Brain microvascular endothelial cell (primary cell): ENCODE results near the gene KRT7.

Experiments
- DNase-seq: peaks from one replicate; pipeline ENCODE4 v3.0.0-alpha.2; 2020
- H3K27ac ChIP-seq: fragments of 250-450 bp; sonication (Bioruptor Pico); 2 replicates; pipeline ENCODE4 v1.5.1; 2020; ENCODE audit warnings: mild to moderate bottlenecking, moderate library complexity
- H3K27me3 ChIP-seq: fragments of 250-450 bp; sonication (Bioruptor Pico); replicated peaks from 2 replicates; pipeline ENCODE4 v1.5.1; 2020; ENCODE audit warnings: mild to moderate bottlenecking
- H3K36me3 ChIP-seq: fragments of 250-450 bp; sonication (Bioruptor Pico); replicated peaks from 2 replicates; pipeline ENCODE4 v1.5.1; 2020; ENCODE audit warnings: mild to moderate bottlenecking
- H3K4me3 ChIP-seq: 2 replicates; pipeline ENCODE4 v1.5.1; 2011; ENCODE audit warnings: low read depth, mild to moderate bottlenecking, control low read depth, low read length, moderate library complexity
- in situ Hi-C: cut with HindIII; loops from 2 replicates; pipeline ENCODE4 v1.10.0; 2017; ENCODE audit warnings: low sequenced_read_pairs, low pct_ligation_motif_present
- TF ChIP-seq, protein P1 (sequence below): IDR thresholded peaks from 2 replicates; pipeline ENCODE4 v1.5.1; 2011; ENCODE audit warnings: low read depth, mild to moderate bottlenecking, moderate library complexity, low read length, control low read depth, inconsistent platforms; ENCODE audit errors: missing control alignments

KRT7 gene

DNA sequence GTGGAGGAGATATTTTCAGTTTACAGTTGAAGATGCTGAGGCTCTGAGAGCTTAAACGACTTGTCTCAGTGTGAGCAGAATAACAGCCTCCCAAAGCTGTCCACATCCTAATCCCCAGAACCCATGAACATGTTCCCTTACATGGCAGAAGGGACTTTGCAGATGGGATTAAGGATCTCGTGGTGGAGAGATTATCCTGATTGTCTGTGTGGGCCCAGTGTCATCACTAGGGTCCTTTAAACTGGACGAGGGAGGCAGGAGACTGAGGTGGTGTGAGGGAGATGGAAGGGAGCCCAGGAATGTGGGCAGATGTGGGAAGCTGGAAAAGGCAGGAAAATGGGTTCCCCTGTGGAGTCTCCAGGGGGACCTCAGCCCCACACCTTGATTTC lies 31.6 kb upstream of the KRT7 start:
- in situ Hi-C loops = no loop called here
- DNase-seq = no peak

DNA sequence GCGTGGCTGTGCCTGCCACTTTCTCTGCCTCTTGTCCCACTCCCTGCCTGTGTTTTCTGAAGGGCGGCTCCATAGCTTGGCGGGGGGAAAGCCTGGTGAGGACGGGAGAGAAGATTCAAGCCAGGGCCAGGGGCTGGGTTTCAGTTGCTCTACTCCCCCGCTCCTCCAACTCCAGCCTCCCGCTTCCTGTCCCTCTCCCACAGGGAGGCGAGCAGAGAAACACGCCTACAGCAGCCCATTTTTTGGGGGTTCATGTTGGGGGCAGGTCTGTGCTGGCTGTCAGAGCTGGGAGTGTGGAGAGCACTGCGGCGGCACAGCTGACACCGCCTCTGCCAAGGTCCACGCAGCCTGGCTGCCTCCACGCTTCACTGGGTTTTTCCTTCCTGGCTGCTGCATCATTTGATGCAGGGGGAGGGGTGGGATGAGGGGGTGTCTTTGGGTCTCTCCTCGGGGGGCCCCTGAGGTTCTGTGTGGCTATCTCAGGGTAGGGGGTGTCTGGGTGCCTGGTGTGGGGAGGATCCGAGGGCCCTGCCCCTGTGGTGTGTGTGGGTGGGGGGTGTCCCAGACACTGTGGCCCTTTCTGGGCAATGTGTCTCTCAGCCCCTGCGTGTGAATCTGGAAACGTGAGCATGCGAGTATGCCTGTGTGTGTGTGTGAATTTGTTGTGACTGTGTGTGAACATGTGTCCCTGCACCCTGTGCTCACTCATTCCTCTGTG lies 30.5 kb upstream of the KRT7 start:
- Histone ChIP-seq H3K27me3 (no peaks in the 10 kb centered on the region), H3K27ac (no peak overlapping the region), H3K4me3 (no peak overlapping the region), H3K36me3 (no peaks in the 10 kb centered on the region)
- no peak for DNase-seq
- in situ Hi-C loops = no loop called here
- TF ChIP-seq, protein P1, sequence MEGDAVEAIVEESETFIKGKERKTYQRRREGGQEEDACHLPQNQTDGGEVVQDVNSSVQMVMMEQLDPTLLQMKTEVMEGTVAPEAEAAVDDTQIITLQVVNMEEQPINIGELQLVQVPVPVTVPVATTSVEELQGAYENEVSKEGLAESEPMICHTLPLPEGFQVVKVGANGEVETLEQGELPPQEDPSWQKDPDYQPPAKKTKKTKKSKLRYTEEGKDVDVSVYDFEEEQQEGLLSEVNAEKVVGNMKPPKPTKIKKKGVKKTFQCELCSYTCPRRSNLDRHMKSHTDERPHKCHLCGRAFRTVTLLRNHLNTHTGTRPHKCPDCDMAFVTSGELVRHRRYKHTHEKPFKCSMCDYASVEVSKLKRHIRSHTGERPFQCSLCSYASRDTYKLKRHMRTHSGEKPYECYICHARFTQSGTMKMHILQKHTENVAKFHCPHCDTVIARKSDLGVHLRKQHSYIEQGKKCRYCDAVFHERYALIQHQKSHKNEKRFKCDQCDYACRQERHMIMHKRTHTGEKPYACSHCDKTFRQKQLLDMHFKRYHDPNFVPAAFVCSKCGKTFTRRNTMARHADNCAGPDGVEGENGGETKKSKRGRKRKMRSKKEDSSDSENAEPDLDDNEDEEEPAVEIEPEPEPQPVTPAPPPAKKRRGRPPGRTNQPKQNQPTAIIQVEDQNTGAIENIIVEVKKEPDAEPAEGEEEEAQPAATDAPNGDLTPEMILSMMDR = no peak

More for the DNA sequence above, 31.6 kb upstream of the KRT7 start:
- H3K27me3 ChIP-seq = no peaks in the 10 kb centered on the region
- TF ChIP-seq, protein P1 = no peak
- no peak overlapping the region for H3K4me3 ChIP-seq
- no peaks in the 10 kb centered on the region for H3K36me3 ChIP-seq
- H3K27ac ChIP-seq = no peak overlapping the region

DNA sequence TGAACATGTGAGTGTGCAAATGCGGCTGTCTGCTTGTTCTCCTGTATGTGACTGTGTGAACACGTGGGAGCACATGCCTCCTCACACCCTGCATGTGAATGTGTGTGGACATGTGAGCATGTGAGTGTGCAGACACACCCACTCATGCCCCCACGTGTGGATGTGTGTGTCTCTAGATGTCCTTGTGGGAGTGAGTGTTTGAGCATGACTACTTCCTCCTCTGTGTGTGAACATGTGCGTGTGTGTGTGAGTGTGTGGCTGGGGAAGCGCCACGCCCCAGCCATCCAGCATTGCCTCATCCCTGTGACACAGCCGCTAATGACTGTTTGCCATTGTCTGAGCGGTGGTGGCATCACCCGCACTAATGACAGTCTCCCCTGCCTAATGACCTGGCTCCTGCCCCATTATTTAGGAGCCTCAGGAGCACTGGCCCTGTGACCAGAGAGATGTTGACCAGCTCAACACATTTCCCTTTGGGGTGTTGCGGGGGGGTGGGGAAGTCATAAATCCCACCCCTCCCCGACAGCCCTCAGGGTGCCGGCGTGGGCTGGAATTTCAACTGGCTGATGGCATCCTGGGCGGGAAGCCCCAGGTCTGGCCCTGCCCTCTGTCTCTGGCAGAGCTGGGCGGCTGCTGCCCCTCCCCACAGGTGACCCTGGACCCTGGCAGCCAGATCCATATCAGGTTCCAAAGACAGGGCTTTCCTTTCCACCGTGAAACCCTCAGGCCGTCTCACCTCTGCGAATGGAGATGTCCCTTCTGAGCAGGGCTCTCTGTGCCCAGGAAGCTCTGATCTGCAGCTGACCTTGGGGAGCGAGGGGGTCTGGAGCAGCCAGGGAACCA lies 29.7 kb upstream of the KRT7 start:
- Histone ChIP-seq H3K4me3 (no peak overlapping the region), H3K27ac (no peak overlapping the region), H3K27me3 (no peaks in the 10 kb centered on the region), H3K36me3 (no peaks in the 10 kb centered on the region)
- peak; percentile 38 for DNase-seq
- in situ Hi-C loops = no loop called here
- TF ChIP-seq, protein P1 = no peak

DNA sequence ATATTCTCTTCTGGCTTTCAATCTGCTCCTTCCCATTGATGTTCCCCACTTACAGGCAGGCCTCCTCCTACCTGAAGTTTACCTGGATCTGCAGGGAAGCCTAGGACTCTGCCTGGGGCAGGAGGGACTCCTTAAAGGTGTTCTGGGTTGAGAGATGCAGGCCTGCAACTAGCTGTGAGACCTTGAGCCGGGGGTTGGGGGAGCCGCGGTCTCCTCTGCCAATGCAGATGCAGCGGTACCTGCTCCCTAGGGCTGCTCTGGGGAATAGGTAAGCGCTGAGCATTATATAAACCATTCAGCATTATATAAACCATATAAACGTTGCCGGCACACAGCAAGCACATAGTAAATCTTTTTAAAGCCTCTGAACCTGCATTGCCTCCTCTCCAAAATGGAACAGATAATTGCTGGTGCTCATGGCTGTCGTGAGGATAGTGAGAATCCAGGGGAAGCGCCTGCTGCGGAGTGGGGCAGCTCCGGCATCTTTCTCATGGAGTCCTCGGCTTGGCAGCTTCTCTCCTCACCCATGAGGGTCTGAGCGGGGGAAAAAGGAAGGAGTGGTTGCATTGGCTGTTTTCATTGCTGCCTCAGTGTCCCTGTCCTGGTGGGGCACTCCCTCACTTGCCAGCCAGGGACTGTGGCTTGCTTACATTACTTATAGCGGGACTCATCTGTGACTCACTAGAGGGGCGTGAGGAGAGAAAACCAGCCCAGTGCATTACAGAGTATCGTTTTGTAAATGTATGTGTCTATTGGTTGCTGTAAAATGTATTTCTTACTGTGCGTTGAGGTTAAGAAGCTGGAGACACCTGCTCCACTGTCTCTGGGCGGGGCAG lies 28.7 kb upstream of the KRT7 start:
- TF ChIP-seq, protein P1 = no peak
- Histone ChIP-seq H3K27ac (no peak overlapping the region), H3K27me3 (no peaks in the 10 kb centered on the region), H3K4me3 (no peak overlapping the region), H3K36me3 (no peaks in the 10 kb centered on the region)
- DNase-seq = peak; percentile 49
- in situ Hi-C loops = no loop called here

DNA sequence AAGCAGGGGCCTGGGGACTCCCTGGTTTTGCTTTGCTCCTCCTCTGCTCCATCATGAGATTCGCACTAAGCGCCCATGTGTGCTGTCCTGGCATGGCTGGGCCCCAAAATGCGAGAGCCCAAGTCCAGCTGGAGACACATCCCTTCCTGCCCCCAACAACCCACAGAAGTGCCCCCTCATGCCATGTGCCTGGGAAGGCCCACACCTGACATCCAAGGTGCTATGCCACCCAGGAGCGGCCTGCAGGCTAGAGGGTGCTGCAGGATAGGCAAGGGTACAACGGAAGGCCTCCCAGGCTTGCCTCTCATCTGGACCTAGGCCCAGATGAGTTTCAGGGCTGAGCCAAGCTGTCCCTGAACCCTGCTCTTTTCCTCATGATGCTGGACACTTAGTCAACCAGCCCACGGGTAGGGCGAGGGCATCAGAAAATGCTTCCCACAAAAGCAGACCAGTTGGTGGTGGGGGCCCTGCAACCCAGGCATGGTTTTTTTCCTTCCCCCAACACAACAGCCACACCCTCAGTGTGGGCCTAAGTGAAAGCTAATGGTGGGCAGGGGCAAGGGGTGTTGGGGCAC lies 28.0 kb upstream of the KRT7 start:
- DNase-seq = no peak
- TF ChIP-seq, protein P1 = no peak
- Histone ChIP-seq H3K4me3 (no peak overlapping the region), H3K27ac (no peak overlapping the region), H3K27me3 (no peaks in the 10 kb centered on the region), H3K36me3 (no peaks in the 10 kb centered on the region)
- in situ Hi-C loops = no loop called here
